Nephron (organoid): ENCODE data around the gene GNAZ.

Experiments used
- H3K27ac Mint-ChIP-seq, 3 experiments: 2 replicates each; pipeline ENCODE4 v1.8.0; 2020; ENCODE audit warnings: mixed read lengths in 3 of 3, mild to moderate bottlenecking in 2 of 3, moderate library complexity in 1 of 3
- H3K27me3 Mint-ChIP-seq: 2 replicates; pipeline ENCODE4 v1.8.0; 2021; ENCODE audit warnings: low read depth, mild to moderate bottlenecking, moderate library complexity, mixed read lengths
- H3K36me3 Mint-ChIP-seq: 2 replicates; pipeline ENCODE4 v1.8.0; 2020; ENCODE audit warnings: low read depth, mixed read lengths
- H3K4me1 Mint-ChIP-seq: 2 replicates; pipeline ENCODE4 v1.8.0; 2020; ENCODE audit warnings: mixed read lengths
- H3K4me3 Mint-ChIP-seq, 3 experiments: 2 replicates each; pipeline ENCODE4 v1.8.0; 2020; ENCODE audit warnings: mild to moderate bottlenecking in 3 of 3, mixed read lengths in 3 of 3, moderate library complexity in 2 of 3
- H3K9me3 Mint-ChIP-seq: 2 replicates; pipeline ENCODE4 v1.8.0; 2020; ENCODE audit warnings: mixed read lengths
- CTCF ChIP-seq, 3 experiments: fragments of 200-600 bp; sonication (generic); IDR thresholded peaks; one replicate each; pipeline ENCODE4 v1.5.0; 2021; ENCODE audit warnings: antibody characterized with exemption in 3 of 3; ENCODE audit not compliant: unreplicated experiment in 3 of 3

Gene GNAZ

GRCh38 chr22:23108249-23109078 is 38.1 kb downstream of the GNAZ start:
- Mint-ChIP-seq H3K36me3 (no peaks in the 10 kb centered on the region), H3K27ac (no peak overlapping the region), H3K9me3 (no peaks in the 10 kb centered on the region), H3K4me3 (no peak overlapping the region), H3K4me1 (peaks cover 43% of the 10 kb centered on the region), H3K27me3 (peaks cover 6% of the 10 kb centered on the region)
- TF ChIP-seq CTCF (IDR thresholded peaks at IDR 0.05; ENCODE audit: unreplicated experiment in 3 of 3) = no peak

GRCh38 chr22:23109079-23109347 is 38.7 kb downstream of the GNAZ start:
- Mint-ChIP-seq H3K4me3 (no peak overlapping the region), H3K27me3 (peaks cover 4% of the 10 kb centered on the region), H3K36me3 (no peaks in the 10 kb centered on the region), H3K9me3 (no peaks in the 10 kb centered on the region), H3K27ac (no peak overlapping the region), H3K4me1 (peaks cover 41% of the 10 kb centered on the region)
- TF ChIP-seq CTCF (IDR thresholded peaks at IDR 0.05; ENCODE audit: unreplicated experiment in 3 of 3) = no peak

GRCh38 chr22:23109441-23109978 is 39.2 kb downstream of the GNAZ start:
- Mint-ChIP-seq H3K4me3 (no peak overlapping the region), H3K27me3 (peaks cover 2% of the 10 kb centered on the region), H3K27ac (no peak overlapping the region), H3K9me3 (no peaks in the 10 kb centered on the region), H3K36me3 (no peaks in the 10 kb centered on the region), H3K4me1 (peaks cover 46% of the 10 kb centered on the region)
- TF ChIP-seq CTCF (IDR thresholded peaks at IDR 0.05; ENCODE audit: unreplicated experiment in 3 of 3) = no peak

DNA sequence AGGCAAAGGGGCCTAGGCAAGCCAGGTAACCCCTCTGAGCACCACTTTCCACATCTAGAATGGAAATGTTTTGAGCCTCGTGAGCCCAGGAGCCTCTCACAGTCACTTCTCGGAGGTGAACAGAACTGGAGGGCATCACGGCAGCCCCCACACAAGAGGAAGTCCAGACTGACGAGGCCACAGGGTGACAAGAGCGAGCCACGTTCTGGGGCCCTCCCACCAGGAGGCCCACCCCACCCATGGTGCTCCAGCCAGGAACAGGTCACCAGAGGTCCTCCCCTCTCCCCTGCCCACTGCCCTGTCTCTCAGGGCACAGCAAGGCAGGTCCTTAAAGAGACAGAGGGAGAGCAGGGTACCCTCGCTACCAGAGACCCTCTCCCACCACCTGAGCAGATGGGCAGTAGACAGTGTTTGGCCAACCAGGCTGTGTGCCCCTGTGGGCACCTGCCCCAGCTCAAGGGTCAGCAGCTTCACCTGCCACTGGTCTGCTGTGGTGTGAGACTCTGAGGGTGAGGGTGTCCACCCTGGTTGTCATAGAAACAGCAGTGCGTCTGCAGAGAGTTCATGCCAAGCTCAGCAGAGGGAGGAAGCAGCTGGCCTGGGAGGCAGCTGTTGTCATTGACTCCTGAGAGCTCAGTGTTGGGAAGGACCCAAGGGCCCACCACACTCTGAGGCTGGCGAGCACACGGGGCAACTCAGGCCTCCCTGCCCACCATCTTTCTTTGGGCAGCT is 40.0 kb downstream of the GNAZ start:
- H3K27me3 Mint-ChIP-seq = no peaks in the 10 kb centered on the region
- H3K36me3 Mint-ChIP-seq = no peaks in the 10 kb centered on the region
- H3K9me3 Mint-ChIP-seq = no peaks in the 10 kb centered on the region
- H3K4me1 Mint-ChIP-seq = peaks cover 48% of the 10 kb centered on the region
- TF ChIP-seq CTCF (IDR thresholded peaks at IDR 0.05; ENCODE audit: unreplicated experiment in 3 of 3) = no peak
- no peak overlapping the region for H3K27ac Mint-ChIP-seq
- no peak overlapping the region for H3K4me3 Mint-ChIP-seq

DNA sequence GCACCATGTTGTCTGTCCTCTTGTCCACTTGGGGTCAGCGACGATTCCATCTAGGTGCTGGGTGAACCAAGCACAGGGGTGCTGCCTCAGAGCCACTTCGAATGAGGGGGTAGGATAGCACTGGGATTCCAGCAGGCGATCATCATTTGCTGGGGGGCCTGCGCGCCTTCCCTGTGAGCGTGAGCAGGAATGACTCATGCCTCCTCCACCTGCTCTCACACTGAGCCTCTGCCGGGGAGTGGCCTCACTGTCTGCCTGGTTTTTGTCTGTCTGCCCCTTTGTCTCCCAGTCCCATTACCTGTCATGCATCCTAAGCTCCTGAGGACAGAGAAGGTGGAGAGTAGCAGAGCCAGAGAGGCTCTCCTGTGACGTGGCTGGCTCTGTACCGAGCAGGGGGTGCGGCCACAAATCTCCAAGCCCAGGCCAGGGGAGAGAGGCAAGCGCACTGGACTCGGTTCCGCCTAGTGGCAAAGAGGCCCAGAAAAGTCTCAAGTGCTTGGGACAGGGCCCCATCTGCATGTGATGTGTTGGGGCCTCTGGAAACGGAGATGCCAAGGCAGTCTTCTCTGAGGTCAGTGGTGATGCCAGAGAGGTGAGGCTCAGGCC is 40.7 kb downstream of the GNAZ start:
- H3K27me3 Mint-ChIP-seq = no peaks in the 10 kb centered on the region
- H3K4me1 Mint-ChIP-seq = peaks cover 48% of the 10 kb centered on the region
- no peak for TF ChIP-seq CTCF (IDR thresholded peaks at IDR 0.05; ENCODE audit: unreplicated experiment in 3 of 3)
- H3K4me3 Mint-ChIP-seq = no peak overlapping the region
- H3K36me3 Mint-ChIP-seq = no peaks in the 10 kb centered on the region
- peak overlapping the region in 1 of 3 experiments; percentile 56 for H3K27ac Mint-ChIP-seq
- no peaks in the 10 kb centered on the region for H3K9me3 Mint-ChIP-seq
